HG02571 (cell line): Measurements from ENCODE around the gene ANKAR.
"Not testable (repeated sequence)": the region's sequence is repeated elsewhere in the genome, so short reads cannot be mapped to it uniquely, and the experiment has no call there.

Source experiments
- ATAC-seq: cut with Tn5 transposase; IDR thresholded peaks from one replicate; pipeline ENCODE4 v1.9.1; 2021; ENCODE audit warnings: mild to moderate bottlenecking, moderate library complexity; ENCODE audit not compliant: unreplicated experiment

Gene ANKAR

DNA sequence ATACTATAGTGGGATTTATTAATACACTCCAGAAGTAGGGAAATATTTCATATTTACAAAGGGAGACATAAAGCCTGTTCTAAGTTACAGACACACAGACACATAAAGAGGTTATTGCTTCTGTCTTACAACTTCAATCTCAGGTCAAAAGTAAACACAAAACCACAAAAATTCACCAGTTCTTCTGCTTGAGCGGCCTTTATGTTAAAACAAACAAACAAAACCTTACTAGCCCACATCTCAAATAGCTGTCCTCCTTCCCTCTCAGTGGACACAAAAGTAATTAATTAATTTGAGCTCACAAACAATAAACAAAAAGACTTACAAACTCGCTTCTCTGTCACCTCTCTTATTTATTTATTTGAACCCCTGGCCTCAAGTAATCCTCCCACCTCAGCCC lies 14.7 kb upstream of the ANKAR start:
- no peak for ATAC-seq

DNA sequence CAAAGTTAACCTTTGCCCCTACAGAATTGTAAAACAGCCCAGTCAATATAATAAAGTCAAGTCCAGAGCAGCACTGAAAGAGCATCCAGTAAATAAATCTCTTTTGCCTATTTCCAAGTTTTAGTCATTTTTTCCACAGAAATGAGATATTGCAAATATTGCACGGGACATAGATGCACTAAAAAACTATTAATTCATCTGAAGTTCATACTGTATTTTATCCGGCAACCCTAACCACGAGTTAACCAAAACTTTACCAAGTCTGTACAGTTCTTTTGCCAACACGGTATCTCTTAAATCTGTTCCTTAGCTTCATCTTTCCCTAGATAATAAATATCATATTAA lies 13.7 kb upstream of the ANKAR start:
- no peak for ATAC-seq

GRCh38 chr2:189661148-189661956 lies 13.1 kb upstream of the ANKAR start, which contains the start of gene ASNSD1:
ASNSD1 (plus strand) TSS chr2:189661459; CDS start chr2:189666133, 4,674 bp downstream.
- peak; percentile 96 for ATAC-seq

DNA sequence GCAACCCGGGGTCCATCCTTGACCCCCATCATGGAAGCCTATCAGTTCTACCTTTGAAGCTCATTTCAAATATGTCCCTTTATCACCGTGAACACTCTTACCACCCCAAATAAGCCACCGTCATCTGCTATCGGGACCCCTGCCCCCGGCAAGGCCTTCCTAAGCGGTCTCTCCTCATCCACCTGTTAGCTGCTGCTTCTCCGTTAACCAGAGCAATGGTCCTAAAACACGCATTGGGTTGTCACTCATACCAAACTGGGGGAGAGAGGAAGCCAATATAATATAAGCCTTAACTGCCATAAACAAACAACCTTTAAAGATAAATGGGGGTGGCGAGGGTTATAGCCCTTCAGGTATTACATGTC lies 12.5 kb upstream of the ANKAR start:
- ATAC-seq, result no peak

- no peak for ATAC-seq
Observed at GRCh38 chr2:189662669-189663226, 11.7 kb upstream of the ANKAR start.

DNA sequence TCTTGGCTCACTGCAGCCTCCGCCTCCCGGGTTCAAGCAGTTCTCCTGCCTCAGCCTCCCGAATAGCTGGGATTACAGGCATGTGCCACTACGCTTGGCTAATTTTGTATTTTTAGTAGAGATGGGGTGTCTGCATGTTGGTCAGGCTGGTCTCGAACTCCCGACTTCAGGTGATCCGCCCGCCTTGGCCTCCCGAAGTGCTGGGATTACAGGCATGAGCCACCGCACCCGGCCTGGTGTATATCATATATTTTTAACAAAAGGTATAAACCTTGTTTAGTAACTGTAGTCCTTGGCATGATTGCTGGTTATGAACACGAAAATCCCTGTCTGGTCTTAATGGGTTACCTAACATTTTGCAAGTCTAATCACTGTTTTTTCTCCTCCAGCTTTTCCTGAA lies 11.2 kb upstream of the ANKAR start:
- not testable (repeated sequence) for ATAC-seq

- ATAC-seq, result no peak
Observed at GRCh38 chr2:189669913-189670312, 4.6 kb upstream of the ANKAR start.

GRCh38 chr2:189673661-189674373 lies 653 bp upstream of the ANKAR start:
- ATAC-seq, result no peak

GRCh38 chr2:189676471-189676870 lies 2.0 kb downstream of the ANKAR start:
- no peak for ATAC-seq

DNA sequence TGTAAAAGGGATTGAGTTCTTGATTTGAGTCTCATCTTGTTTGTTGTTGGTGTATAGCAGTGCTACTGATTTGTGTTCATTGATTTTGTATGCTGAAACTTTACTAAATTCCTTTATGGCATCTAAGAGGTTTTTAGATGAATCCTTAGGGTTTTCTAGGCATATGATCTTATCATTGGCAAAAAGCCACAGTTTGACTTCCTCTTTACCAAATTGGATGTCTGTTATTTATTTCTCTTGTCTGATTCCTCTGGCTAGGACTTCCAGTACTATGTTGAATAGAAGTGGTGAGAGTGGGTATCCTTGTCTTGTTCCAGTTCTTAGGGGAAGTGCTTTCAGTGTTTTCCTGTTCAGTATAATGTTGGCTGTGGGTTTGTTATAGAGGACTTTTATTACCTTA lies 4.8 kb downstream of the ANKAR start:
- no peak for ATAC-seq

DNA sequence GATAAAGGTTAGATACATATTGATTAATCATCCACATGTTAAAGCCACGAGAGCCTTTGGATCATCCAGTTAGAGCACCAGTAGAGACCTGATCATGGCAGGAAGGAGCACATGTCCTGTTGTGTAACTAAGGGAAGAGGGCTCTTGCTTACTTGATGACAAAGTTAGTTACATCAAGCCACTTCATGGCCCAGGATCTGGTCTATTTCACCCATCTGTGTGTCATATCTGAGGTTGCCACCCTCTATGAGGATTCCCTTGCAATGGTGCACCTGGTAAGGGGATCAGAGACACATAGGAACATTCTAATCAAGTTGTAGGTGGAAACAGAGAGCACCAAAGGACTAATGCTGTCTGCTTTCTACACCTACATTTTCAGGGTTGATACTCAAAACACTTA lies 6.7 kb downstream of the ANKAR start:
- ATAC-seq, result no peak

DNA sequence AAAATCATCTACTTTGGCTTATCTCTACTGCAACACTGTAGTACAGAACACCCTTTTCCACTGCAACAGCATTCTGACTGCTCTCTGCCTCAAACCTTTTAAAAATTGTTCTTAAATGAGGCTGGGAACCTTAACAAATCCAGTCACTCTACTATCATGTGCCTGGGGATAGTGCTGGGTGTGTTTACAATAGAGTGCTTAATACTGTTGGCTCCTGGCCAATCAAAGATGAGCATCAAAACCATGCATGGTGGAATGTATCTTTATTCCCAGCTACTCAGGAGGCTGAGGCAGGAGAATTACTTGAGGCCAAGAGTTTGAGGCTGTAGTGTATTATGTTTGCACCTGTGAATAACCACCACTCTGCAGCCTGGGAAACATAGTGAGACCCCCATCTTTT lies 7.4 kb downstream of the ANKAR start:
- ATAC-seq, result no peak

DNA sequence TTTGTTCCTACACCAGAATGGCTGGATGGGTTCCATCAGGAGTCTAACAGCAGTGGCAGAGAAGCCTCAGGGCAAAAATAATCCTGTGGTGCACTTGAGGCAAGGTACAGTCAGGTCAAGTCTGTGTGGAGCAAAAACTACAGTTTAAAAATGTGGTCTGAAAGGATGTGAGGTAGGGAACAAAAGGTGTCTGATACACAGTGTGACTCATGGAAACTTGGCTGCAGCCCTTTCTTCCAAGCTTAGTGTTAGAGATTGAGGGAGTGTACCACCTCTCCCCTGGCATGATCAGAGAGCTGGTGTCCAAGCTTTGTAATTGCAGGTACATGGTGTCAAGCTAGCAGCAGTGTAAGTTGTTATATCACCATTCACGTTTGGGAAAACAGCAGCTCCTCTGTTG lies 8.9 kb downstream of the ANKAR start:
- ATAC-seq, result no peak

DNA sequence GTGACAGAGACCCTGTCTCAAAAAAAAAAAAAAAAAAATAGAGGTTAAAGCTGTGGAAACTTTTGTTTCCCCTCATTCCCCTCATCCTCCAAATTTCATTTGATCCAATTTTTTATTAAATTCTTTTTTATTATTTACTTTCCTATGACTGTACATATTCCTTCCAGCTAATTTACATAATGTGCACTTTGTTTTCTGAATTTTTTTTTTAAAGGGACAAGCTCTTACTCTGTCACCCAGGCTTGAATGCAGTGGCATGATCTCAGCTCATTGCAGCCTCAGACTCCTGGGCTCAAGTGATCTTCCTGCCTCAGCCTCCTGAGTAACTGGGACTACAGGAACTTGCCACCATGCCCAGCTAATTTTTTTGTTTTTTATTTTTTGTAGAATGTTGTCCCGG lies 10.3 kb downstream of the ANKAR start:
- no peak for ATAC-seq

DNA sequence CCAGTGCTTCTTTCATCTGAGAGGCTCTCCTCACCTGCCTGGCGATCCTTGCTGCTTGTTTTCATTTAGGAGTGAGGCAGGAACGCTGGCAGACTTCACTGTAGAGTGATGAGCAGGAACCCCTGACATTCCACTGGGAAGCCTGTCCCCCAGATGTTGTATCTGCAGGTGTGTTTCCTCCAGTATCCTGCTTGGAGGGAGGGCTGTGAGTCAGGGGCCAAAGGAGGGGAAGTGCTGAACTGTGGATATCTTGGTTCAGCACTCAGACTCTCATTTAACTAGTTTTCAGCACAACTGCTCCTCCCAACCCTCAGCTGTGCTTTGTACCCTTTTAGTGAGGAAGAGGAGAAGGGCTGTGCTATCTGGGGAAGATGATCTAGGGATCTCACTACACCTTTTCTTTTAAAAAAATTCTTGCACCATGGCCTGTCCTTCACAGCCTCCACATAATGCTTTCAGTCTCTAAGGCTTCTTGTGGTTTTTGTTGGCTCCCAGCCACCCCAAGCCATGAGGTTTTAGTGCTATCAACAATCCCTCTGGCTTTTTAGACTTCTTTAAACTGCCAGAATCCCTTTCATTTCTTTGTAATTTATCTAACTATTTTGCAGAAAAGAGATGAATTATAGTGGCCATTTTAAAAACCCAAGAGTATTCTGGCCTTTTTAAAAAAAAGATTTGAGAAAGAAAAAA lies 11.2 kb downstream of the ANKAR start:
- ATAC-seq, result no peak

GRCh38 chr2:189687796-189688195 lies 13.3 kb downstream of the ANKAR start:
- not testable (repeated sequence) for ATAC-seq

GRCh38 chr2:189696223-189696622 lies 21.8 kb downstream of the ANKAR start:
- ATAC-seq, result no peak

GRCh38 chr2:189698020-189698887 lies 23.8 kb downstream of the ANKAR start:
- peak; percentile 41 for ATAC-seq

DNA sequence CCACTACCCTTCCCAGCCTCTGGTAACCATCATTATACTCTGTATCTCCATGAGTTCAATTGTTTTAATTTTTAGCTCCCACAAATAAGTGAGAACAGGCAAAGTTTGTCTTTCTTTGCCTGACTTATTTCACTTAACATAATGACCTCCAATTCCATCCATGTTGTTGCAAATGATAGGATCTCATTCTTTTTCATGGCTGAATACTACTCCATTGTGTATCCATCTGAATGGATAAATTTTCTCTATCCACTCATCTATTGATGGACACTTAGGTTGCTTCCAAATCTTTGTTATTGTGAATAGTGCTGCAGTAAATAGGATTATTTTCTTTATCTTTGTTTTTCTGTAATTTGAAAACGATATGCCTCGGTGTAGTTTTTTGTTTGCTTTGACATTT lies 26.2 kb downstream of the ANKAR start:
- no peak for ATAC-seq

GRCh38 chr2:189702071-189702470 lies 27.6 kb downstream of the ANKAR start:
- no peak for ATAC-seq
